Activated CD8-positive, alpha-beta memory T cell treated with anti-CD3 and anti-CD28 coated beads for 36 hours (primary cell): ENCODE data around the gene ZNF181. TPM values are rescaled to one million over a fixed set of nuclear protein-coding genes. Genes with fewer than 3 reads are reported as not detected.

ENCODE experiments used
- total RNA-seq, 2 experiments: library from RNA; stranded (reverse); gene quantifications; one replicate each; pipeline ENCODE4 v1.2.3, GENCODE V29; 2021

Gene ZNF181
- total RNA-seq, 2 experiments from 2014 or later: 3.6 TPM

Other genes starting within 250 kb of the ZNF181 start
- under 1 TPM in 1 of 2 experiments, not detected in 1; 0.19 TPM for gene SCGB2B2, start 57.1 kb upstream of the ZNF181 start, total RNA-seq
- 10 to 100 TPM; 12.1 to 12.3 TPM for gene ZNF302, start 56.6 kb upstream of the ZNF181 start, total RNA-seq
- gene ZNF599, start 39.0 kb downstream of the ZNF181 start, total RNA-seq: 1 to 10 TPM; 3.2 to 4.2 TPM
- 1 to 10 TPM; 4.3 to 5.4 TPM for gene ZNF30, start 192.7 kb downstream of the ZNF181 start, total RNA-seq
- 1 to 10 TPM; 4.5 to 5.0 TPM for gene ZNF792, start 230.0 kb downstream of the ZNF181 start, total RNA-seq